HepG2 (cell line): ENCODE results near the gene MRPL20. TPM values are rescaled to one million over a fixed set of nuclear protein-coding genes. Genes with fewer than 3 reads are reported as not detected.
A peak's percentile ranks its signal among the peaks of the same experiment; 100 is the strongest.

Experiments used
- ATAC-seq: fragments of 200-7000 bp; cut with Tn5 transposase; 3 replicates; pipeline ENCODE4 v1.9.1; 2020; ENCODE audit warnings: mild to moderate bottlenecking, moderate library complexity
- BruUV-seq: library from RNA; stranded (reverse); fragments of 400-500 nt; replicated peaks from 2 replicates; lab custom pipeline; 2021; lab: Mats Ljungman, UMichigan
- CTCF ChIA-PET: fragments of 300-600 bp; formaldehyde crosslinking; extraction: SDS; loops from one replicate; lab custom pipeline; 2021; ENCODE audit warnings: low total read pairs, inconsistent platforms, low intra/inter-chr PET ratio; lab: Yijun Ruan, JAX
- POLR2A ChIA-PET: fragments of 350-600 bp; sonication (Branson Sonifier 250); formaldehyde crosslinking; loops from one replicate; lab custom pipeline; 2020; ENCODE audit warnings: antibody characterized with exemption, inconsistent platforms; lab: Yijun Ruan, JAX
- DNase-seq: peaks from one replicate; pipeline ENCODE4 v3.0.0-alpha.2; 2015; ENCODE audit warnings: low spot score
- FAIRE-seq: peaks from 3 replicates; lab custom pipeline; 2011; peaks lifted over from hg19 to GRCh38; lab: Jason Lieb, UNC
- H2AFZ ChIP-seq: one replicate; pipeline ENCODE4 v1.6.1; 2011; ENCODE audit warnings: low read length, inconsistent platforms
- H3K27ac ChIP-seq: fragments of 300-600 bp; 3 replicates; pipeline ENCODE4 v1.8.0; 2011; ENCODE audit warnings: mixed run types, mild to moderate bottlenecking, mixed read lengths, low read length, inconsistent platforms; ENCODE audit not compliant: insufficient read depth; ENCODE audit errors: extremely low read length
- H3K27me3 ChIP-seq, 2 experiments: fragments of 200-600 bp in 1 of 2; 2 replicates in 1 of 2; 3 replicates in 1 of 2; pipeline versions ENCODE4 v1.6.0 to v1.8.0; 2011; ENCODE audit warnings: low read length in 2 of 2, mild to moderate bottlenecking in 2 of 2, moderate library complexity in 2 of 2, inconsistent platforms in 1 of 2; ENCODE audit not compliant: insufficient read depth in 2 of 2, control insufficient read depth in 1 of 2
- H3K36me3 ChIP-seq, 2 experiments: fragments of 200-600 bp in 1 of 2; replicated peaks in 1 of 2; 2 replicates in 1 of 2; 3 replicates in 1 of 2; pipeline versions ENCODE4 v1.5.1 to v1.8.0; 2011; ENCODE audit warnings: low read length in 2 of 2, inconsistent platforms in 1 of 2; ENCODE audit not compliant: insufficient read depth in 2 of 2, control insufficient read depth in 1 of 2
- H3K4me1 ChIP-seq: 2 replicates; pipeline ENCODE4 v1.5.1; 2012; ENCODE audit warnings: low read length, inconsistent platforms; ENCODE audit not compliant: insufficient read depth
- H3K4me2 ChIP-seq: 2 replicates; pipeline ENCODE4 v1.6.0; 2011; ENCODE audit warnings: low read depth, low read length, inconsistent platforms
- H3K4me3 ChIP-seq, 3 experiments: fragments of 200-600 bp in 1 of 3; sonication (generic), shearing (Covaris generic) in 1 of 3; replicated peaks in 1 of 3; 2 replicates each; pipeline ENCODE4 v1.5.1; 2011 to 2016; ENCODE audit warnings: low read length in 3 of 3, inconsistent platforms in 2 of 3, low read depth in 2 of 3, mild to moderate bottlenecking in 2 of 3, control low read depth in 1 of 3, mixed read lengths in 1 of 3; ENCODE audit not compliant: insufficient read depth in 1 of 3
- H3K79me2 ChIP-seq: one replicate; pipeline ENCODE4 v1.6.1; 2011; ENCODE audit warnings: low read length, inconsistent platforms; ENCODE audit not compliant: insufficient read depth
- H3K9ac ChIP-seq: 2 replicates; pipeline ENCODE4 v1.6.0; 2011; ENCODE audit warnings: mild to moderate bottlenecking, low read depth, low read length, inconsistent platforms; ENCODE audit not compliant: insufficient read depth
- H3K9me3 ChIP-seq: 2 replicates; pipeline ENCODE4 v1.5.1; 2012; ENCODE audit warnings: mild to moderate bottlenecking, low read length
- H4K20me1 ChIP-seq: 2 replicates; pipeline ENCODE4 v1.6.0; 2011; ENCODE audit warnings: inconsistent platforms, mild to moderate bottlenecking, low read length, moderate library complexity; ENCODE audit not compliant: insufficient read depth
- ADNP ChIP-seq: sonication (generic); formaldehyde crosslinking; IDR thresholded peaks from 2 replicates; pipeline ENCODE4 v1.4.0; 2020; ENCODE audit warnings: missing genetic modification reagents
- ATF6 ChIP-seq: sonication (generic); formaldehyde crosslinking; conservative IDR thresholded peaks from 2 replicates; pipeline ENCODE4 v1.4.0; 2020; ENCODE audit warnings: missing genetic modification reagents
- GABPB1 ChIP-seq: IDR thresholded peaks from 2 replicates; pipeline ENCODE4 v1.6.1; 2016; ENCODE audit warnings: mild to moderate bottlenecking, missing genetic modification reagents, moderate library complexity, missing compliant biosample characterization
- POLR2G ChIP-seq: fragments of 200-400 bp; formaldehyde crosslinking; IDR thresholded peaks from 2 replicates; pipeline ENCODE4 v1.6.1; 2018; ENCODE audit warnings: mild to moderate bottlenecking, low read depth, low read length, moderate library complexity
- PRDM15 ChIP-seq: sonication (generic); formaldehyde crosslinking; IDR thresholded peaks from 2 replicates; pipeline ENCODE4 v1.4.0; 2020; ENCODE audit warnings: missing genetic modification reagents
- RBM39 ChIP-seq: fragments of 200-400 bp; formaldehyde crosslinking; IDR thresholded peaks from one replicate; pipeline ENCODE4 v1.6.1; 2018; ENCODE audit warnings: antibody characterized with exemption, mild to moderate bottlenecking, low read depth, low read length; ENCODE audit not compliant: poor library complexity, severe bottlenecking
- RFX1 ChIP-seq: fragments of 450-650 bp; IDR thresholded peaks from 2 replicates; pipeline ENCODE4 v1.6.1; 2017
- ZNF264 ChIP-seq: sonication (generic); formaldehyde crosslinking; IDR thresholded peaks from 2 replicates; pipeline ENCODE4 v1.4.0; 2020; ENCODE audit warnings: missing genetic modification reagents
- ZNF430 ChIP-seq: sonication (generic); formaldehyde crosslinking; IDR thresholded peaks from 2 replicates; pipeline ENCODE4 v1.9.0; 2021; ENCODE audit warnings: mild to moderate bottlenecking, missing genetic modification reagents
- WGBS: methylation state at CpG from one replicate; pipeline ENCODE4 v1.1.6; 2017; ENCODE audit warnings: low lambda C conversion rate; 5-methylcytosine and 5-hydroxymethylcytosine counted together
- in situ Hi-C: cut with HindIII; loops from 2 replicates; pipeline ENCODE4 v1.10.0; 2017; ENCODE audit warnings: low pct_unique_long_range_greater_than_20kb; ENCODE audit not compliant: extremely low pct_ligation_motif_present
- intact Hi-C: fragments of 100-400 bp; cut with micrococcal nuclease; formaldehyde crosslinking; loops from one replicate; pipeline ENCODE4 v1.10.0; 2022; ENCODE audit not compliant: unreplicated experiment
- polyA plus RNA-seq, 8 experiments: library from polyadenylated mRNA; depleted of rRNA in 3 of 8; stranded (reverse) in 7 of 8; unstranded in 1 of 8; fragments of >200 nt; fragmentation: Illumina TruSeq in 4 of 8; extraction: Trizol in 4 of 8; gene quantifications; 2 replicates each; pipeline versions ENCODE4 v1.2.1 to v1.2.3, GENCODE V29; 2011 to 2016; ENCODE audit warnings: low read depth in 4 of 8, missing spikeins in 1 of 8, mixed read lengths in 1 of 8; ENCODE audit not compliant: insufficient read depth in 1 of 8
- total RNA-seq, 5 experiments: library from RNA; depleted of rRNA; stranded (reverse); fragments of >200 nt; fragmentation: Illumina TruSeq; extraction: Trizol; gene quantifications; 2 replicates each; pipeline ENCODE4 v1.2.3, GENCODE V29; 2016; ENCODE audit warnings: low read depth in 1 of 5
- TF ChIP-seq, protein P1 (sequence below): sonication (generic); formaldehyde crosslinking; IDR thresholded peaks from 2 replicates; pipeline ENCODE4 v1.5.1; 2020; ENCODE audit warnings: mild to moderate bottlenecking, missing genetic modification reagents, borderline replicate concordance
- TF ChIP-seq, protein P2 (sequence below): sonication (generic); formaldehyde crosslinking; IDR thresholded peaks from 2 replicates; pipeline ENCODE4 v1.5.1; 2020; ENCODE audit warnings: missing genetic modification reagents, mild to moderate bottlenecking, borderline replicate concordance

The MRPL20 gene
- total and polyA plus RNA-seq, 2 of the 13 experiments (the other 11 are each of a cell fraction or from before 2014, with no cell fraction given) = 59.2 to 127 TPM

DNA sequence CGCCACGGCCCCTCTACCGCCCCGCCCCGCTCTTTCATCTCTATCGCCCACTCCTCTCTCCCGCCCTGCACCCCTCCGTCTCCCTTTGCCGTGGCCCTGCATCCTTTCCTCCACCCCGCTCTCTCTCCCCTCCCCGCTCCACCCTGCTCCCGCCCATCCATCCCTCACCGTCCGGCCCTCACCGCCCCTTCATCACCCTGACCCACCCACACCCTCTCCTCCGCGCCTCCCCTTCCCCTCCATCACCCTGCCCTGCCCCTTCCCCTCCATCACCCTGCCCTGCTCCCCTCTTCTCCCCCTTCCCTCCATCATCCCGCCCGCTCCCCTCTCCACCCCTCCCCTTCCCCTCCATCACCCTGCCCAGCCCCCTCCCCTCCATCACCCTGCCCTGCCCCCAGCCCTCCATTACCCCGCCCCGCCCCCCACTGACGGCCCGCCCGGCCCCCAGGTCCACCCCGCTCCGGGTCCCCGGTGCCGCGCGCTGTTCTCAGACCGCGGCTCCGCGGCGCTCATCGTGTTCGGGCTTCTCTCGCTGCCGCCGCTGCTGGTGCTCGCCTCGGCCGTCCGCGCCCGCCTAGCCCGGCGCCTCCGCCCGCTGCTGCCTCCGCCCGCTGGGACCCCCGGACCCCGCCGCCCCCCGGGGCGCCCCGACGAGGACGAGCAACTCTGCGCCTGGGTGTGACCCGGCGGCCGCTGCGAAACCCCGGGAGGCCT, 20.2 kb upstream of the MRPL20 start (continued):
- no peak for TF ChIP-seq PRDM15 (CRISPR knock-in tag)
- no peak for TF ChIP-seq ATF6 (CRISPR knock-in tag)
- no peak for TF ChIP-seq ADNP (CRISPR knock-in tag)
- TF ChIP-seq ZNF264 (CRISPR knock-in tag) = no peak

DNA sequence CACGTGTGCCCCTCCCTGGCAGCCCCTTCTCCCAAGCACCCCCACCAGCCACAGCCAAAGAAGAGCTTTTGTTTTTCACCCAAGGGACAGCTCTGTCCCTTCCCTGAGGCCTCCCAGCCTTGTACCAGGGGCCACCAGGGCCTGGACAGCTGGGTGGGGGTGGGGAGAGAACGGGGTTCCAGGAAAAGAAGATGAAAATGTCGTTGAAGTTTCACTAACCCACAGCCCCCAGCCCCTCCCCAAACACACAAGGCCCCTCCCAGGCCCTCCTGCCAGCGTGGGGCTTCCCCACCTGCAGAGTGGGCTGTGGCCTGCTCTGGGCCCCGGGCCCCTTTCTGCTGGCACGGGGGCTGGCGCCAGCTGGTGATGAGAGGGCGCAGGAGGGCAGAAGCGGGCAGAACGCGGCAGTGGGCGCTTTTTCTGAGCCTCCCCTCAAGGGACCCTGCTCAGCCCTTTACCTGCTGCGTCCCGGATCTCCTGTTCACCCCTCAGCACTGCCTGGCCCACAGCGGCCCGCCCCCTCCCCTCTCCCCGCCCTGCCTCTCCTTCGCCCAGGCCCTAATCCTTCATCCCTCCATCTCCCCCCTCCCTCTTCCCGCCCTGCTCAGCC, 19.5 kb upstream of the MRPL20 start:
- Histone ChIP-seq H4K20me1 (no peaks in the 10 kb centered on the region), H3K27ac (peak overlapping the region; percentile 42), H3K4me3 (peak overlapping the region; percentile 58 to 83 (median 59)), H3K9ac (peak overlapping the region; percentile 66), H3K27me3 (no peaks in the 10 kb centered on the region), H3K4me2 (peak overlapping the region; percentile 91), H3K36me3 (no peaks in the 10 kb centered on the region), H2AFZ (no peak overlapping the region), H3K79me2 (no peaks in the 10 kb centered on the region), H3K9me3 (no peaks in the 10 kb centered on the region), H3K4me1 (peaks cover 54% of the 10 kb centered on the region)
- ATAC-seq (no peak), DNase-seq (no peak), FAIRE-seq (no peak)
- ChIA-PET CTCF (no interaction called here), POLR2A (interaction anchor here (0.6 to 3.1 kb wide), 8 partner anchors 11 to 51 kb away, joined by 3 to 21 read pairs (median 8); partner anchors contain the start of genes AURKAIP1, CCNL2 and MRPL20)
- BruUV-seq = no TSS peak
- intact Hi-C loops (no loop called here), in situ Hi-C loops (no loop called here)
- WGBS = under 1% methylated on average over 10 of the region's 19 CpGs
- TF ChIP-seq ZNF430 (CRISPR knock-in tag) (peak; percentile 16; the same call in 1 of the 2 replicates), GABPB1 (CRISPR knock-in tag) (no peak), RFX1 (no peak), POLR2G (0 out of 2 replicates have a peak, but pooled peaks have one; percentile 2), RBM39 (no peak)
- TF ChIP-seq, protein P1, sequence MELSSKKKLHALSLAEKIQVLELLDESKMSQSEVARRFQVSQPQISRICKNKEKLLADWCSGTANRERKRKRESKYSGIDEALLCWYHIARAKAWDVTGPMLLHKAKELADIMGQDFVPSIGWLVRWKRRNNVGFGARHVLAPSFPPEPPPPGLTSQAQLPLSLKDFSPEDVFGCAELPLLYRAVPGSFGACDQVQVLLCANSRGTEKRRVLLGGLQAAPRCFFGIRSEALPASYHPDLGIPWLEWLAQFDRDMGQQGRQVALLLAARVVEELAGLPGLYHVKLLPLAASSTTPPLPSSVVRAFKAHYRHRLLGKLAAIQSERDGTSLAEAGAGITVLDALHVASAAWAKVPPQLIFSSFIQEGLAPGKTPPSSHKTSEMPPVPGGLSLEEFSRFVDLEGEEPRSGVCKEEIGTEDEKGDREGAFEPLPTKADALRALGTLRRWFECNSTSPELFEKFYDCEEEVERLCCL (CRISPR knock-in tag) = no peak
- TF ChIP-seq, protein P2, sequence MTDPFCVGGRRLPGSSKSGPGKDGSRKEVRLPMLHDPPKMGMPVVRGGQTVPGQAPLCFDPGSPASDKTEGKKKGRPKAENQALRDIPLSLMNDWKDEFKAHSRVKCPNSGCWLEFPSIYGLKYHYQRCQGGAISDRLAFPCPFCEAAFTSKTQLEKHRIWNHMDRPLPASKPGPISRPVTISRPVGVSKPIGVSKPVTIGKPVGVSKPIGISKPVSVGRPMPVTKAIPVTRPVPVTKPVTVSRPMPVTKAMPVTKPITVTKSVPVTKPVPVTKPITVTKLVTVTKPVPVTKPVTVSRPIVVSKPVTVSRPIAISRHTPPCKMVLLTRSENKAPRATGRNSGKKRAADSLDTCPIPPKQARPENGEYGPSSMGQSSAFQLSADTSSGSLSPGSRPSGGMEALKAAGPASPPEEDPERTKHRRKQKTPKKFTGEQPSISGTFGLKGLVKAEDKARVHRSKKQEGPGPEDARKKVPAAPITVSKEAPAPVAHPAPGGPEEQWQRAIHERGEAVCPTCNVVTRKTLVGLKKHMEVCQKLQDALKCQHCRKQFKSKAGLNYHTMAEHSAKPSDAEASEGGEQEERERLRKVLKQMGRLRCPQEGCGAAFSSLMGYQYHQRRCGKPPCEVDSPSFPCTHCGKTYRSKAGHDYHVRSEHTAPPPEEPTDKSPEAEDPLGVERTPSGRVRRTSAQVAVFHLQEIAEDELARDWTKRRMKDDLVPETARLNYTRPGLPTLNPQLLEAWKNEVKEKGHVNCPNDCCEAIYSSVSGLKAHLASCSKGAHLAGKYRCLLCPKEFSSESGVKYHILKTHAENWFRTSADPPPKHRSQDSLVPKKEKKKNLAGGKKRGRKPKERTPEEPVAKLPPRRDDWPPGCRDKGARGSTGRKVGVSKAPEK (CRISPR knock-in tag) = no peak
